ENCODE measurements around the gene DMP1.
"Not testable (repeated sequence)": the region's sequence is repeated elsewhere in the genome, so short reads cannot be mapped to it uniquely, and the experiment has no call there.

- not testable (repeated sequence) for TF ChIP-seq POLR2AphosphoS5 (IDR thresholded peaks at IDR 0.05; ENCODE audit: low read depth, low read length); MAX (IDR thresholded peaks at IDR 0.05); CTCF (IDR thresholded peaks at IDR 0.05 in 2 of 3, conservative IDR thresholded peaks at IDR 0.05 in 1 of 3; ENCODE audit: borderline replicate concordance in 1 of 3, insufficient read depth in 1 of 3, low read depth in 2 of 3, low read length in 2 of 3); ZNF274 (IDR thresholded peaks at IDR 0.05; ENCODE audit: low read depth, low read length); SP1 (IDR thresholded peaks at IDR 0.05; ENCODE audit: low read depth)
These were observed 42.0 kb downstream of the DMP1 start for GRCh38 chr4:87692060-87692459.
